Stimulated activated CD4-positive, alpha-beta T cell treated with anti-CD3 and anti-CD28 coated beads, Interleukin-12 subunit alpha, Interleukin-12 subunit beta, amount 100 ng/mL, for 48 hours (primary cell): Measurements from ENCODE around the gene ANXA11.

Experiments used
- DNase-seq, 3 donors: peaks; one replicate each; pipeline ENCODE4 v3.0.0-alpha.2; 2020; ENCODE audit warnings: low read depth in 2 of 3, low spot score in 1 of 3

ANXA11 gene

DNA sequence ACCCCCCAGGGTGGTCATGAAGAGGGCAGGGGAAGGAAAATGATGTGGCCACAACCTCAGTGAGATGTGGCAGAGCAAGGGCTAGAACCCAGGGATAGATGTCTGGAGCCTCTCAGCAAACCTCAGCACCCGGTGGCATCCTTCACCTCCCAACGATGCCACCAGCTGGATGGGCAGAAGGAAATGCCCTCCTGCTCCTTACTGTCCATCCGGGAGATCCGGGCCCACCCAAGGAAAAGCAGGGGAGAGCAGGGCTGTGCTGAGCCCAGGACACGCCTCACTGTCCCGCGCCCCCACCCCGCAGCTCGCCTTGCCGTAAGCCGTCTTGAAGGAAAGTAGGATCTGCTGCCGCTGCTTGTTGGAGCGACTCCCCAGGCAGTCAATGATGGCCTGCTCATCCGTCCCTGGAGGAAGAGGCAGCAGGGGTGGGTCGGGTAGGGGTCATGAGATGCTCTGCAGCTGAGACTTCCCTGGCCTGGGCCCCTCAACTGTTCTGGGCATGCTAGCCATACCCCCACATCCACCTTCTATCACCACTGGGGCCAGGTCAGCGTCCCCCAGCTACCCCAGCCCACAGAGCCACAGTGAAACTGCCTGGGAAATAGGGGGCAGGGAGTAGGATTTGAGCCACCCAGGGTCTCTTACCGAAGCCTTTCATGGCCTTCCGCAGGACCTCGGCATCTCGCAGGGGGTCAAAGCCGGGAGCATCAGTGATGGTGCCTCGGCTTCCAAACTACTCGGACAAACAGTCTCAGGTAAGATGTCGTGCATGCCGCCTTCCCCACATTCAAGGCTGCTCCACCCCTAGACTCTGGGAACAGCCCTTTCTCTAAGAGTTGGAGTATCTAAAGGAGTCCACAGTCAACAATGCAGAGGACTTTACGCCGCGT, 38.5 kb downstream of the ANXA11 start:
- DNase-seq, result no peak

GRCh38 chr10:80165173-80165572, 40.2 kb downstream of the ANXA11 start:
- no peak for DNase-seq

DNA sequence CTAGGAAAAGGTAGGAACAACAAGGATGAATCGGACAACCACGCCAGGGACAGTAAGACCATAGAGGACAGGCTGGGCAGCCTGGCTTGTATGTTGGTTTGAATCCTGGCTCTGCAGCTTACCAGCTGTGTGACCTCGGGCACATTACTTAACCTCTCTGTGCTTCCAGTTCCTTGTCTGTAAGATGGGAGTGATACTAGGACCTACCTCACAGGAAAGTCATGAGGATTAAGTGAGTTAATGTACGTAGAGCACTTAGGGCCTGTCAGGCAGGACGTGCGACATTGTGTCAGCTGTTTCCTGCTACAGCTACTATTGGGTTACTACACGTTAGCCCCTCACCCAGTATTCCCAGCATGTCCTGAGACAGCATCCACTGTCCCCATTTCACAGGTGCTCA, 40.7 kb downstream of the ANXA11 start:
- DNase-seq, result no peak

DNA sequence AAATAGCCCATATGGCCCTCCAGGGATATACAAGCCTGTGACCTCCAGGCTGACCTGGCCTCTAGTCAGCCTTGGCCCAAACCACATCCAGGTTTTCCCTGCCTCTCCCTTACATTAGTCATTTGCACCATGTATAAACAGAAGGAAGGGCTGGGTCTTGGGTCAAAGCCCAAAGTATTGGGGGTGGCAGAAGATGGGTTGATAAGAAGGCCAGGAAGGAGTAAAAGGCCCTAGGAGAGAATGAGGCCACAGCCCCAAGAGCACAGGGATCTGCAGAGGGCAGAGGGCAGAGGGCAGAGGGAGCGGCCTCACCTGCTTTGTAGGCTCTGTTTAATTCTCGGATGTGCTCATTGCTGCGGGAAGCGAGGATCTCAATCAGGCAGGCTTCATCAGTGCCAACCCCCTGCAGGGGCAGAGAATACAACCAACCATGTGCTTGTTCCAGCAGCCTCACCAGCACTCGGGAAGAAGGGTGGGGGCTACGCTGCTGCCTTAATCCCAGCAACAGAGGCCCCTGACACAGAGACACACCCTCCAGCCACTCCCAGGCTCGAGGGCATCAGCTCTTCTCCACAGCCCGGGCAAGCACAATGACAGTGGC, 41.5 kb downstream of the ANXA11 start:
- no peak for DNase-seq

DNA sequence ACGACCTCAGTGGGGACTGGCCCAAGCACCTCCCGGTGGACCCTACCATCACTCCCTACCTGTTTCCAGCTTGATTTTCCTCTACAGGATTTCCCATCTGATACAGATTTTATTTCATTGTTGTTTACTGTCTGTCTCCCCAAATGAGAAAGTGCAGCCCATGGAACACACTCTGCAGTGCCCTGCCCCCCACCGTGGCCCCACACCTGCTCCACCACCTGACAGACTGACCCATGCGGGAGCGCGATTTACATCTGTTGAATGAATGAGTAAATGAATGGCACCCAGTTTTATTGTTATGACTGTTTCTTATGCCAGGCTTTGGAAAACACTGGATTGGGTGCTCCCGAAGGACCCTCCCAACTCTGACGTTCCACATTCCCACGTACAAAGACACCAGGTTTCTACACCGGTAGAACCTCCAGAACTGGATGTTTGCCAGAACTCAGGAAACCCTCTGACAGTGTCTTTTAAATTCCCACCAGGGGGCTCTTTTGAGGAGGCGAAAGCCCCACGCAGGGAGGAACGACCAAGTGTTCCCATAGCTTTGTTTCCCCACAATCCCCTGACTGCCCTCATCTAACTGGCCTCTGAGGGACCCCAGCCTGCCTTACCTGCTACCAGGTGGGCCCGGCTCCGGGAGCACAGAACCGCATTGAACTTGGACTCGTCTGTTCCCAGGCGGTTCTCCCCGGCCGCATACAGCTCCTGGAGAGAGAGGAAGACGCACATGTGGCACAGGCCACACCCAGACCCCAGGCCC, 43.8 kb downstream of the ANXA11 start:
- DNase-seq, result no peak

DNA sequence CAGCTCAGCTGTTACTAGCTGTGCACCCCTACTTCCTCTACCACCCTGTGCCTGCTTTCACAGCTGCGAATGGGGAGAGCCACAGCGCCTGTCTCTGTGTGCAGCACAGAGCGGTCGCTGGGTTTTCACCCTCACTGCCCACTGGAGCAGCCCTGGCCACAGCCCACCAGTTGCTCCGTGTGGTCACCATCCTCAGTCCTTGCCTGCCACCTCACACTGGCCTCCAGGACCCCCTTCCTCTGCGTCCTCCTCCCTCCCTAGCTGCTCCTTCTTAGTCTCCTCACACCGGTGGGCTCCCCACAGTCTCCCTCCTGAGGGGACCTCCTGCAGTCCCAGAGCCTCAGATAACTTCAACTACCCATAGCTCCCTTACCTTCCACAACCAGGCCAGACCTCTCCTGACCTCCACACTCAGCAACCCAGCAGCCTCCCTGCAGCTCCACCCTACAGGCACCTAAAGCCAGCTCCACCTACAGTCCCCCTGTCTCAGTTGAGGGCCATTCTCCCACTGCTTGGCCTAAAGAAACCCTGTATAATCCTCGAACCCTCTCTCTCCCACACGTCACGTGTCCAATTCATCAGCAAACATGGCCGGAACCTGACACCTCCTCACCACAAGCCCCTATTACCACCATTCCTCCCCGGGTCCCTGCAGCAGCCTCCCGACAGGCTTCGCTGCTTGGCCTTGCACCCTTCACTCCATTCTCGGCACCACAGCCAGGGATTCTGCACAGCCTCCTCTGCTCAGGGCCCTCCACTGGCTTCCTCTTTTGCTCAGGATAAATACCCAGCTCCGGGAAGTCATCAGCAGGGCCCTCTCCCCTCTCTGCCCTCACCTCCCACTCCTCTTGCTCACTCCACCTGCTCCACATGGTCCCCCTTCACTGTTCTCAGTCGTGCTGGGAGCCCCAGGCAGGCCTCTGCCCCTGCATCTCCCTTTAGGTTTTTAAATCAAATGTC, 44.7 kb downstream of the ANXA11 start:
- DNase-seq, result no peak

GRCh38 chr10:80159166-80159873, 46.0 kb downstream of the ANXA11 start:
- DNase-seq, result no peak

GRCh38 chr10:80158598-80159127, 46.7 kb downstream of the ANXA11 start:
- DNase-seq, result no peak

- DNase-seq, result no peak
These were observed 47.2 kb downstream of the ANXA11 start for GRCh38 chr10:80158126-80158525.

- no peak for DNase-seq
These were observed 47.8 kb downstream of the ANXA11 start for GRCh38 chr10:80157561-80157960.

- DNase-seq, result no peak
These were observed 49.1 kb downstream of the ANXA11 start for GRCh38 chr10:80156216-80156615.

- no peak for DNase-seq
These were observed 49.6 kb downstream of the ANXA11 start for GRCh38 chr10:80155696-80156215.

DNA sequence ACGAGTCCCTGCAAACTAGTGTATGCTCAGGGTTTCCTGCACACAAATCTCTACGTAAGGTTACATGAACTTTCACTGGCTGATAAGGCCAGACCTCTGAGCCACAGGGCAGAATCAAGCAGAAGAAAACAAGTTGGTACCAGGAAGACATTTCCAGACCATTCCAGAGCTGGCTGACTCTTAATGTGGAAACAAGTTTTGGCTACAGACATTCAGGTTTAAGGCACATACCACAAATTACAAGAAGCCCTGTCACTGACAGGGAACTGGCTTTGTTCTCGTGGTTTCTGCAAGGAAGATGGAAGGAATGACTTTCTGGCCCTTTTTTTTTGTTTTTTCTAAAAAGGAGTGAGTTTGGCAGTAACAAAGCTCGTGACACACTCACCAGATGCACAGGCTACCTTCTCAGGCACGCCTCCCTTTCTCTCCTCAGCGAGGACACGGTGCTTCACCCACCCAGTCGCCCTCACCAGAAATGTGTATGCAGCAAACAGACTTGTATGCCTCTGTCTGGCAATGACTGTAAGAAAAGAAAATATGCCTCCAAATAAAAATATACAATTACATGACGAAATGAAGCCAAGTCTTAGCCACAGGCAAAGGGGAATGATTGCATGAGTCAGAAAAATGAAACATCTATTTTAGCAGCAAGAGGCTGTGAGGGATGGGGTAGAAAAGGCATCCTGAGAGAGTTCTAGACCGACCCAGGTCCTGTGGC, 50.2 kb downstream of the ANXA11 start:
- no peak for DNase-seq

DNA sequence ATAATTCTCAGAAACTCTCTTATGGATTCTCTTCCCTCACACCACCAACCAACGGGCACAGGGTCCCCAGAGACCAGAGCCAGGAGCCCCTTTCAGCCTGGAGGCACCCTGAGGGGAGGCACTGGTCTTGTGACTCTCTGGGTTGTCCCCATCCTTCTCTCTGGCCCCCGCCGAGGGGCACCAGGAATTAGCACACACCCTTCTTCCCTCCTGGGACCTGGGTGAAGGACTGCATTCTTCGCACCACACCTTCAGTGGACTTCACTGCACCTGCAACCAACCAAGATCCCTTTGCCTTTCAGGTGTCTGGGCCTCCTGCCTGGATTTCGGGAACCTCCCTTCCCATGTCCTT, 50.7 kb downstream of the ANXA11 start:
- no peak for DNase-seq

- no peak for DNase-seq
These were observed 51.9 kb downstream of the ANXA11 start for GRCh38 chr10:80153460-80153859.

DNA sequence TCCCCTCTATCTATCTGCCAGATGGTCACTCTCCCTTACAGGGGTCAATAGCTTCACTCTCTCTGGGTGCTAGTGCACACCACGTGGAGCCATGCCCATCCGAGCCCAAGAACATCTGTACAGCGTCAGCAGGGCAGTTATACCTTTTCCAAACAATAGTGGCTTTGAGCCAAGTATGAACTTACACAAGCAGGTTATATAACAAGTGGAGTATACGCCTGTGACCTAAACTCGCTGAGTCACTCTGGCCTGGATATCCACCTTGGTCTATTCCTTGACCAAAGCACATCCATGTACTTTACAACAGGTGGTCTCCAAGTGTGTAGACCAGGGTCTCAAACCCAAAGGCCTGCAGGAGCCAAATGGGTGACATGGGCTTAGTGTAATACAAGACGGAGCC, 52.5 kb downstream of the ANXA11 start:
- no peak for DNase-seq

- no peak for DNase-seq
These were observed 55.2 kb downstream of the ANXA11 start for GRCh38 chr10:80150172-80150571.

DNA sequence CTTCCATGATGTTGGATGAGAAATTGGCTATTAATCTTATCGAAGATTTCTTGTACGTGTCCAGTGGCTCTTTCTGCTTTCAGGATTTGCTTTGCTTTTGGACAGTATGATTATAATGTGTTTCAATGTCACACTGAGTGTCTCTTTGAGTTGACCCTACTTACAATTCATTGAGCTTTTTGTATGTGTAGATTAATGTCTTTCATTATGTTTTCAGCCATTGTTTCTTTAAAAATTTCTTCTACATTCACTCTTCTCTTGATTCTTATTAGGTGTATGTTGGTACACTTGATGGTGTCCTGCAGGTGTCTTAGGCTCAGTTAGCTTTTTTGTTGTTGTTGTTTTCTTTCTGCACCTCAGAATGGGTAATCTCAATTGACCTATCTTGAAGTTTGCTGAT, 56.2 kb downstream of the ANXA11 start:
- DNase-seq, result no peak

DNA sequence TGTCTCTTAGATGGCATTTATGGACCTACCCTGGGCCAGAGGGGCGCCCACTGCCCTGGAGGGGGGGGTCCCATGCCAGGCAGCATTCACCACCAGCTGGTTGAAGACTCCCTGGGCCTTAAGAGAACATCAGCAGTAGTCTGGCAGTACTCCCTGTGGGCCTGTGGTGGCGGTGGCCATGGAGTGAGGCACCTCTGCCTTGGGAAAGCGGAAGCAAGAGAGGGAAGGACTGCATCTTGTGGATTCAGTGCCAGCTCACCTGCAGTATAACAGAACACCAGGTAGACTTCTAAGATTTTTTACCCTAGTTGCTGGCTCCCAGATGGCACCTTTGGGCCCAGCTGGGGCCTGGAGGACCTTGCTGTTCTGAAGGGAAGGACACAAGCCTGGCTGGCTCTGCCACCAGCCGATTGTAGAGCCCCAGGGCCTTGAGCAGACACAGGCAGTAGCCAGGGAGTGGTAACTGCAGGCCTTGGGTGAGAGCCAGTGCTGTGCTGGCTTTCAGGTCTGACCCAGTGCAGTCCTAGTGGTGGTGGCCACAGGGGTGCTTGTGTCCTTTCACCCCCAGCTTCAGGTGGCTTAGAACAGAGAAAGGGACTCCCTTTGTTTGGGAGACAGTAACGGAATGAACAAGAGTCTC, 57.1 kb downstream of the ANXA11 start:
- DNase-seq, result no peak
